IMR-90 (cell line): ENCODE measurements around the gene BMPER. TPM values are rescaled to one million over a fixed set of nuclear protein-coding genes. Genes with fewer than 3 reads are reported as not detected.

Experiments used
- ATAC-seq: fragments of 200-7000 bp; cut with Tn5 transposase; 2 replicates; pipeline ENCODE4 v1.9.1; 2020; ENCODE audit warnings: low read depth, mild to moderate bottlenecking, moderate library complexity
- BruUV-seq: library from RNA; stranded (reverse); fragments of 400-500 nt; replicated peaks from 2 replicates; lab custom pipeline; 2021; lab: Mats Ljungman, UMichigan
- CTCF ChIA-PET: fragments of 300-600 bp; formaldehyde crosslinking; extraction: SDS; loops from one replicate; lab custom pipeline; 2021; ENCODE audit warnings: antibody characterized with exemption; lab: Yijun Ruan, JAX
- POLR2A ChIA-PET: fragments of 300-600 bp; sonication (Branson Sonifier 250); formaldehyde crosslinking; loops from one replicate; lab custom pipeline; 2022; ENCODE audit warnings: antibody characterized with exemption; ENCODE audit not compliant: unreplicated experiment; lab: Charles Lee
- DNase-seq: peaks from one replicate; pipeline ENCODE4 v3.0.0; 2013
- H2AFZ ChIP-seq: replicated peaks from 2 replicates; pipeline ENCODE3; 2013; ENCODE audit warnings: low read length, mild to moderate bottlenecking; ENCODE audit not compliant: poor library complexity
- H2AK5ac ChIP-seq: 2 replicates; pipeline ENCODE4 v1.6.1; 2013; ENCODE audit warnings: low read depth, low read length, inconsistent platforms
- H2AK9ac ChIP-seq: replicated peaks from 2 replicates; pipeline ENCODE3; 2013; ENCODE audit warnings: mild to moderate bottlenecking, low read depth, low read length, moderate library complexity; ENCODE audit not compliant: poor library complexity
- H2BK120ac ChIP-seq: 2 replicates; pipeline ENCODE4 v1.6.1; 2013; ENCODE audit warnings: low read depth, low read length, inconsistent platforms
- H2BK15ac ChIP-seq: 3 replicates; pipeline ENCODE4 v1.6.1; 2013; ENCODE audit warnings: low read depth, low read length, inconsistent platforms
- H2BK20ac ChIP-seq: 2 replicates; pipeline ENCODE4 v1.6.1; 2013; ENCODE audit warnings: low read depth, mild to moderate bottlenecking, inconsistent platforms, low read length, moderate library complexity
- H2BK5ac ChIP-seq: 2 replicates; pipeline ENCODE4 v1.6.1; 2013; ENCODE audit warnings: mild to moderate bottlenecking, low read depth, low read length, inconsistent platforms; ENCODE audit not compliant: poor library complexity, severe bottlenecking
- H3K14ac ChIP-seq: replicated peaks from 2 replicates; pipeline ENCODE4 v1.6.1; 2013; ENCODE audit warnings: low read depth, low read length, inconsistent platforms
- H3K18ac ChIP-seq: 2 replicates; pipeline ENCODE4 v1.6.1; 2013; ENCODE audit warnings: low read depth, low read length, control low read depth
- H3K23ac ChIP-seq: 2 replicates; pipeline ENCODE4 v1.6.1; 2013; ENCODE audit warnings: low read depth, low read length, inconsistent platforms
- H3K27ac ChIP-seq: 2 replicates; pipeline ENCODE4 v1.5.1; 2013; ENCODE audit warnings: mild to moderate bottlenecking, control low read depth, low read length; ENCODE audit not compliant: insufficient read depth
- H3K27me3 ChIP-seq: 2 replicates; pipeline ENCODE4 v1.6.1; 2013; ENCODE audit warnings: low read length; ENCODE audit not compliant: control insufficient read depth, insufficient read depth
- H3K36me3 ChIP-seq: 2 replicates; pipeline ENCODE4 v1.6.1; 2013; ENCODE audit warnings: low read length, mixed read lengths; ENCODE audit not compliant: control insufficient read depth, insufficient read depth
- H3K4ac ChIP-seq: 2 replicates; pipeline ENCODE4 v1.6.1; 2013; ENCODE audit warnings: low read depth, low read length, inconsistent platforms
- H3K4me1 ChIP-seq: 2 replicates; pipeline ENCODE4 v1.6.1; 2013; ENCODE audit warnings: low read length, mixed read lengths; ENCODE audit not compliant: control insufficient read depth, insufficient read depth
- H3K4me2 ChIP-seq: 2 replicates; pipeline ENCODE4 v1.6.1; 2013; ENCODE audit warnings: low read depth, mild to moderate bottlenecking, control low read depth, low read length, moderate library complexity
- H3K4me3 ChIP-seq: 2 replicates; pipeline ENCODE4 v1.5.1; 2013; ENCODE audit warnings: low read depth, mild to moderate bottlenecking, control low read depth, low read length, moderate library complexity; ENCODE audit not compliant: insufficient read depth
- H3K56ac ChIP-seq: 2 replicates; pipeline ENCODE4 v1.6.1; 2013; ENCODE audit warnings: low read length, inconsistent platforms; ENCODE audit not compliant: insufficient read depth; ENCODE audit errors: extremely low read depth
- H3K79me1 ChIP-seq, 2 experiments: 2 replicates each; pipeline ENCODE4 v1.6.1; 2013; ENCODE audit warnings: low read length in 2 of 2, inconsistent platforms in 1 of 2, low read depth in 1 of 2
- H3K9ac ChIP-seq: 2 replicates; pipeline ENCODE4 v1.6.1; 2013; ENCODE audit warnings: low read depth, low read length, control low read depth
- H3K9me1 ChIP-seq: 2 replicates; pipeline ENCODE4 v1.6.1; 2013; ENCODE audit warnings: low read length, inconsistent platforms; ENCODE audit not compliant: insufficient read depth
- H3K9me3 ChIP-seq: 2 replicates; pipeline ENCODE4 v1.6.1; 2013; ENCODE audit warnings: low read length; ENCODE audit not compliant: control insufficient read depth, insufficient read depth
- H4K20me1 ChIP-seq: 2 replicates; pipeline ENCODE4 v1.6.1; 2013; ENCODE audit warnings: low read length, inconsistent platforms; ENCODE audit not compliant: insufficient read depth
- H4K5ac ChIP-seq: 2 replicates; pipeline ENCODE4 v1.6.1; 2013; ENCODE audit warnings: mild to moderate bottlenecking, low read depth, low read length, control low read depth
- H4K8ac ChIP-seq, 2 experiments: 2 replicates each; pipeline ENCODE4 v1.6.1; 2013; ENCODE audit warnings: low read depth in 2 of 2, low read length in 2 of 2, control low read depth in 1 of 2, inconsistent platforms in 1 of 2
- H4K91ac ChIP-seq: 2 replicates; pipeline ENCODE4 v1.6.1; 2013; ENCODE audit warnings: low read depth, low read length, inconsistent platforms; ENCODE audit not compliant: insufficient read depth
- CEBPB ChIP-seq: IDR thresholded peaks from 2 replicates; pipeline ENCODE4 v1.6.1; 2012; ENCODE audit warnings: low read depth, low read length, improper control_type of control experiment
- CHD1 ChIP-seq: IDR thresholded peaks from 2 replicates; pipeline ENCODE4 v1.6.1; 2012; ENCODE audit warnings: low read depth, low read length, improper control_type of control experiment
- FOS ChIP-seq: fragments of 150-350 bp; IDR thresholded peaks from 2 replicates; pipeline ENCODE4 v1.6.1; 2016; ENCODE audit warnings: low read depth, low read length
- MAZ ChIP-seq: IDR thresholded peaks from 2 replicates; pipeline ENCODE4 v1.6.1; 2012; ENCODE audit warnings: low read depth, mild to moderate bottlenecking, low read length, improper control_type of control experiment, moderate library complexity, borderline replicate concordance
- NFE2L2 ChIP-seq: fragments of 150-350 bp; IDR thresholded peaks from 2 replicates; pipeline ENCODE4 v1.6.1; 2016; ENCODE audit warnings: low read depth, mild to moderate bottlenecking, low read length
- POLR2A ChIP-seq: IDR thresholded peaks from 2 replicates; pipeline ENCODE4 v1.6.1; 2012; ENCODE audit warnings: mild to moderate bottlenecking, low read depth, low read length
- RAD21 ChIP-seq: IDR thresholded peaks from 2 replicates; pipeline ENCODE4 v1.6.1; 2012; ENCODE audit warnings: low read length, improper control_type of control experiment
- RFX5 ChIP-seq: IDR thresholded peaks from 2 replicates; pipeline ENCODE4 v1.8.0; 2012; ENCODE audit warnings: low read depth, mild to moderate bottlenecking, low read length, moderate library complexity
- dilution Hi-C: fragments of 300-500 bp; cut with HindIII; formaldehyde crosslinking; loops from one replicate; pipeline ENCODE4 v1.14.3; 2018; ENCODE audit warnings: low sequenced_read_pairs; ENCODE audit not compliant: unreplicated experiment
- in situ Hi-C: fragments of 300-500 bp; cut with MboI; formaldehyde crosslinking; loops from 3 replicates; pipeline ENCODE4 v1.14.3; 2019; ENCODE audit warnings: low sequenced_read_pairs, inconsistent platforms, mixed read lengths
- intact Hi-C: fragments of 100-400 bp; cut with micrococcal nuclease; formaldehyde crosslinking; loops from 2 replicates; pipeline ENCODE4 v1.10.0; 2022
- polyA plus RNA-seq, 3 experiments: library from polyadenylated mRNA; depleted of rRNA; stranded (reverse); fragments of >200 nt; gene quantifications; 2 replicates each; pipeline ENCODE4 v1.2.3, GENCODE V29; 2012; ENCODE audit warnings: low replicate concordance in 1 of 3
- total RNA-seq: library from RNA; depleted of rRNA; stranded (reverse); fragments of >200 nt; gene quantifications from 2 replicates; pipeline ENCODE4 v1.2.3, GENCODE V29; 2012
- TF ChIP-seq, protein P1 (sequence below): conservative IDR thresholded peaks from 2 replicates; pipeline ENCODE4 v1.5.1; 2012; ENCODE audit warnings: mild to moderate bottlenecking, low read depth, low read length, improper control_type of control experiment
- TF ChIP-seq, protein P2 (sequence below): fragments of 150-350 bp; IDR thresholded peaks from 2 replicates; pipeline ENCODE4 v1.6.1; 2017; ENCODE audit warnings: mild to moderate bottlenecking, antibody characterized with exemption, low read length, low read depth
- TF ChIP-seq, protein P3 (sequence below): fragments of 150-350 bp; IDR thresholded peaks from 2 replicates; pipeline ENCODE4 v1.6.1; 2016; ENCODE audit warnings: low read depth, mild to moderate bottlenecking, low read length, moderate library complexity, borderline replicate concordance

BMPER gene
- total and polyA plus RNA-seq, 2 of the 4 experiments (the other 2 are of a cell fraction), result 6.2 to 7.9 TPM

DNA sequence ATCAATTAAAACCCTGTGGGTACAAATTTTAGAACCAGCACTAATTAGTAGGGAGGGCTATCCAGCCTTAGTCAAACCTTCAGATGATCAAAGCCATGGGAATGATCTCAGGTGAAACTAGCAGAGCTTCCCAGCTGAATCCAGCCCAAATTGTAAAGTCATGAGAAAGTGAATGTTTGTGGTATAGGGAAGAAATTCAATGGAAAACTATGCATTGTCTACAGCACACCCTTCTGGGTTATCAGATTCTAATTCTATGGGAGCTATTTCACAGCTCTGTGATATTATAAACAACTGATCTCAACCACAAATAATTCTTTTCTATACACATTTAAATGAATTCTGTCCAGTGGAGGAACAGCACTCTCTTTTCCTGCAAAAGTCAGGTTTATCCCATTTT lies 24.6 kb upstream of the BMPER start:
- H3K9me1 ChIP-seq, result peaks cover 5% of the 10 kb centered on the region; the same call in 1 of the 2 replicates
- ATAC-seq (peak; percentile 34), DNase-seq (peak; percentile 68)
- POLR2A ChIA-PET, result no interaction called here
- H2BK20ac ChIP-seq, result no peak overlapping the region
- CTCF ChIA-PET, result interaction anchor here (0.5 to 1.4 kb wide), 2 partner anchors 14 to 23 kb away, joined by 3 to 4 read pairs; no protein-coding TSS in a partner anchor
- no peak for TF ChIP-seq RAD21
- TF ChIP-seq CEBPB, result no peak
- no peak for TF ChIP-seq RFX5
- no peak for TF ChIP-seq FOS
- no peak for TF ChIP-seq MAZ
- no peak for TF ChIP-seq POLR2A
- TF ChIP-seq, protein P1, sequence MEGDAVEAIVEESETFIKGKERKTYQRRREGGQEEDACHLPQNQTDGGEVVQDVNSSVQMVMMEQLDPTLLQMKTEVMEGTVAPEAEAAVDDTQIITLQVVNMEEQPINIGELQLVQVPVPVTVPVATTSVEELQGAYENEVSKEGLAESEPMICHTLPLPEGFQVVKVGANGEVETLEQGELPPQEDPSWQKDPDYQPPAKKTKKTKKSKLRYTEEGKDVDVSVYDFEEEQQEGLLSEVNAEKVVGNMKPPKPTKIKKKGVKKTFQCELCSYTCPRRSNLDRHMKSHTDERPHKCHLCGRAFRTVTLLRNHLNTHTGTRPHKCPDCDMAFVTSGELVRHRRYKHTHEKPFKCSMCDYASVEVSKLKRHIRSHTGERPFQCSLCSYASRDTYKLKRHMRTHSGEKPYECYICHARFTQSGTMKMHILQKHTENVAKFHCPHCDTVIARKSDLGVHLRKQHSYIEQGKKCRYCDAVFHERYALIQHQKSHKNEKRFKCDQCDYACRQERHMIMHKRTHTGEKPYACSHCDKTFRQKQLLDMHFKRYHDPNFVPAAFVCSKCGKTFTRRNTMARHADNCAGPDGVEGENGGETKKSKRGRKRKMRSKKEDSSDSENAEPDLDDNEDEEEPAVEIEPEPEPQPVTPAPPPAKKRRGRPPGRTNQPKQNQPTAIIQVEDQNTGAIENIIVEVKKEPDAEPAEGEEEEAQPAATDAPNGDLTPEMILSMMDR, result no peak
- TF ChIP-seq, protein P2, sequence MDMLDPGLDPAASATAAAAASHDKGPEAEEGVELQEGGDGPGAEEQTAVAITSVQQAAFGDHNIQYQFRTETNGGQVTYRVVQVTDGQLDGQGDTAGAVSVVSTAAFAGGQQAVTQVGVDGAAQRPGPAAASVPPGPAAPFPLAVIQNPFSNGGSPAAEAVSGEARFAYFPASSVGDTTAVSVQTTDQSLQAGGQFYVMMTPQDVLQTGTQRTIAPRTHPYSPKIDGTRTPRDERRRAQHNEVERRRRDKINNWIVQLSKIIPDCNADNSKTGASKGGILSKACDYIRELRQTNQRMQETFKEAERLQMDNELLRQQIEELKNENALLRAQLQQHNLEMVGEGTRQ, result no peak
- no peak for TF ChIP-seq CHD1
- TF ChIP-seq, protein P3, sequence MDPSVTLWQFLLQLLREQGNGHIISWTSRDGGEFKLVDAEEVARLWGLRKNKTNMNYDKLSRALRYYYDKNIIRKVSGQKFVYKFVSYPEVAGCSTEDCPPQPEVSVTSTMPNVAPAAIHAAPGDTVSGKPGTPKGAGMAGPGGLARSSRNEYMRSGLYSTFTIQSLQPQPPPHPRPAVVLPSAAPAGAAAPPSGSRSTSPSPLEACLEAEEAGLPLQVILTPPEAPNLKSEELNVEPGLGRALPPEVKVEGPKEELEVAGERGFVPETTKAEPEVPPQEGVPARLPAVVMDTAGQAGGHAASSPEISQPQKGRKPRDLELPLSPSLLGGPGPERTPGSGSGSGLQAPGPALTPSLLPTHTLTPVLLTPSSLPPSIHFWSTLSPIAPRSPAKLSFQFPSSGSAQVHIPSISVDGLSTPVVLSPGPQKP, result no peak
- no peak for TF ChIP-seq NFE2L2
- intact Hi-C loops (no loop called here), dilution Hi-C loops (no loop called here), in situ Hi-C loops (no loop called here)
- H3K56ac ChIP-seq, result no peak overlapping the region
- no peak overlapping the region for H3K27ac ChIP-seq
- no peaks in the 10 kb centered on the region for H3K9me3 ChIP-seq
- H2AK9ac ChIP-seq, result no peak overlapping the region
- H3K4me3 ChIP-seq, result no peak overlapping the region
- H2AFZ ChIP-seq, result no peak overlapping the region
- H3K23ac ChIP-seq, result no peak overlapping the region
- BruUV-seq, result no TSS peak
- no peak overlapping the region for H2BK120ac ChIP-seq
- H2AK5ac ChIP-seq, result no peak overlapping the region
- no peak overlapping the region for H3K9ac ChIP-seq
- H3K36me3 ChIP-seq, result no peaks in the 10 kb centered on the region
- H3K27me3 ChIP-seq, result peaks cover 2% of the 10 kb centered on the region; the same call in 1 of the 2 replicates
- no peak overlapping the region for H3K4me2 ChIP-seq
- no peaks in the 10 kb centered on the region for H3K79me1 ChIP-seq
- H2BK5ac ChIP-seq, result no peak overlapping the region
- H4K91ac ChIP-seq, result no peak overlapping the region
- no peak overlapping the region for H3K14ac ChIP-seq
- no peak overlapping the region for H4K8ac ChIP-seq
- H3K4me1 ChIP-seq, result peaks cover 10% of the 10 kb centered on the region
- H4K20me1 ChIP-seq, result no peaks in the 10 kb centered on the region
- H3K4ac ChIP-seq, result no peak overlapping the region
- H4K5ac ChIP-seq, result no peak overlapping the region
- no peak overlapping the region for H3K18ac ChIP-seq
- H2BK15ac ChIP-seq, result no peak overlapping the region
